Activated naive CD8-positive, alpha-beta T cell treated with anti-CD3 and anti-CD28 coated beads, Interleukin-2, amount 10 ng/mL, durations not matched to agents 7 days and 5 days (primary cell): Measurements from ENCODE around the gene MYO6. TPM values are rescaled to one million over a fixed set of nuclear protein-coding genes. Genes with fewer than 3 reads are reported as not detected.

Experiments
- ATAC-seq: fragments of 150-1000 bp; cut with Tn5 transposase; one replicate; pipeline ENCODE4 v1.10.0; 2021; ENCODE audit warnings: low read depth, moderate library complexity
- POLR2A ChIA-PET: fragments of 350-600 bp; sonication (Branson Sonifier 250); formaldehyde crosslinking; loops from one replicate; lab custom pipeline; 2021; ENCODE audit warnings: antibody characterized with exemption; lab: Charles Lee
- DNase-seq: peaks from one replicate; pipeline ENCODE4 v3.0.0; 2021
- H3K27ac Mint-ChIP-seq: one replicate; pipeline ENCODE4 v1.8.0; 2022; ENCODE audit warnings: mild to moderate bottlenecking, mixed read lengths
- H3K27me3 Mint-ChIP-seq: one replicate; pipeline ENCODE4 v1.8.0; 2022; ENCODE audit warnings: mild to moderate bottlenecking, moderate library complexity, mixed read lengths
- H3K36me3 Mint-ChIP-seq: one replicate; pipeline ENCODE4 v1.8.0; 2021; ENCODE audit warnings: mild to moderate bottlenecking, mixed read lengths
- H3K4me1 Mint-ChIP-seq: one replicate; pipeline ENCODE4 v1.8.0; 2021; ENCODE audit warnings: mixed read lengths
- H3K4me3 Mint-ChIP-seq: one replicate; pipeline ENCODE4 v1.8.0; 2022; ENCODE audit warnings: mild to moderate bottlenecking, moderate library complexity, mixed read lengths
- H3K9me3 Mint-ChIP-seq: one replicate; pipeline ENCODE4 v1.8.0; 2021; ENCODE audit warnings: mixed read lengths
- total RNA-seq, 2 experiments: library from RNA; stranded (reverse); gene quantifications; one replicate each; pipeline ENCODE4 v1.2.3, GENCODE V29; 2021

The MYO6 gene
- total RNA-seq, 2 experiments from 2014 or later, result 2.5 to 3.3 TPM

DNA sequence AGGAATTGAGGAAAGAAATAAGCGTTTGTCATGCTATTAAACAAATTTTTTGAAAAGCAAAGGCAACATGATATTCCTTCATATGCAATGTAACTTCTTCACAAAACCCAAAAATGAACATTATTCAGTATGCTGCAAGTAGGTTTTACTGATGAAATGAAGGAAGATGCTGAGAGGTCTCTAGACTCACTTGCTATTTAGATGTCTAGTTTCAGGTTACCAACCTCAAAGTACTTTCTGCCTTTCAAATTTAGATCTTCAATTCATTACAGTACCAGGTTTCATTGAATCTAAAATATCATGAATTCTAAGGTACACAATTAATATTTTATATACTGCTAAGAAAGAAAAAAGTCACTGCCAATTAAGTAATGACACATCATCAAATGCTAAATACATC, 39.9 kb downstream of the MYO6 start:
- H3K4me3 Mint-ChIP-seq, result no peak overlapping the region

DNA sequence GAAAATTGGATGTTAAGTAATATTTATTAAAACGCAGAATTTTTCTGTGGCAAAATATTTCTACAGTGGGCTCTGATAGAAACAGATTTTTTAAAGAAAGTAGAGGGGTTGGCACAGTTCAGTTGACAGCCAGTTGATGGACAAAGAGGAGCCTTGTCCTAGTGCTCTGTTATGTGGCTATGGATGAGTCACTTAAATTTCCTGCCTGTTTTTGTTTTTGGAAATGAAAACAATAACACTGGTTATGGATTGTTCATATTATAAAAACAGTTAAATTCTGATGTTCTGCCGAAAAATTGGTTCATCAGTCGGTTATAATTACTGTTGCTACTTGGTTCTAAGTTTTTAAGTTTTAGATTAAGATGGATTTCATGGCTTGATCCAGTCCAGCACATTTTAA, 42.8 kb downstream of the MYO6 start:
- ATAC-seq, result no peak

More for the DNA sequence above, 39.9 kb downstream of the MYO6 start:
- Mint-ChIP-seq H3K4me1 (no peaks in the 10 kb centered on the region), H3K36me3 (no peaks in the 10 kb centered on the region), H3K9me3 (no peaks in the 10 kb centered on the region), H3K27me3 (peaks cover under 1% of the 10 kb centered on the region), H3K27ac (no peak overlapping the region)
- no peak for ATAC-seq
- POLR2A ChIA-PET, result no interaction called here
- no peak for DNase-seq

GRCh38 chr6:75794351-75794846, 45.4 kb downstream of the MYO6 start:
- Mint-ChIP-seq H3K4me3 (no peak overlapping the region), H3K9me3 (no peaks in the 10 kb centered on the region), H3K27me3 (peaks cover 11% of the 10 kb centered on the region), H3K27ac (no peak overlapping the region), H3K36me3 (no peaks in the 10 kb centered on the region), H3K4me1 (no peaks in the 10 kb centered on the region)
- no peak for DNase-seq
- POLR2A ChIA-PET, result no interaction called here
- ATAC-seq, result no peak

More for the DNA sequence above, 42.8 kb downstream of the MYO6 start:
- no peak overlapping the region for H3K27ac Mint-ChIP-seq
- no peak for DNase-seq
- H3K9me3 Mint-ChIP-seq, result no peaks in the 10 kb centered on the region
- H3K4me3 Mint-ChIP-seq, result no peak overlapping the region
- POLR2A ChIA-PET, result no interaction called here
- peaks cover 11% of the 10 kb centered on the region for H3K27me3 Mint-ChIP-seq
- H3K36me3 Mint-ChIP-seq, result no peaks in the 10 kb centered on the region
- H3K4me1 Mint-ChIP-seq, result no peaks in the 10 kb centered on the region

- Mint-ChIP-seq H3K36me3 (no peaks in the 10 kb centered on the region), H3K27me3 (peaks cover 11% of the 10 kb centered on the region), H3K4me1 (no peaks in the 10 kb centered on the region), H3K9me3 (no peaks in the 10 kb centered on the region), H3K27ac (no peak overlapping the region), H3K4me3 (no peak overlapping the region)
- no peak for ATAC-seq
- POLR2A ChIA-PET, result no interaction called here
- no peak for DNase-seq
Measured at GRCh38 chr6:75794954-75795739, 46.1 kb downstream of the MYO6 start.

DNA sequence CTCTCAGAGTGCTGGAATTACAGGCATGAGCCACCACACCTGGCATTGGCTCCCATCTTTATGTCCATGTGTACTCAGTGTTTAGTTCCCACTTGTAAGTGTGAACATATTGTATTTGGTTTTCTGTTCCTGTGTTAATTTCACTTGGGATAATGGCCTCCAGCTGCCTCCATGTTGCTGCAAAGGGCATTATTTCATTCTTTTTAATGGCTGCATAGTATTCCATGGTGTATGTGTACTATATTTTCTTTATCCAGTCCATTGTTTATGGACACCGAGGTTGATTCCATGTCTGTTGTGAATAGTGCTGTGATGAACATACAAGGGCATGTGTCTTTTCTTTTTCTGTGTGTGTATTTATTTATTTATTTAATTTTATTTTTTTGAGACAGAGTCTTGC, 47.7 kb downstream of the MYO6 start:
- ATAC-seq (no peak), DNase-seq (no peak)
- no peaks in the 10 kb centered on the region for H3K4me1 Mint-ChIP-seq
- POLR2A ChIA-PET, result no interaction called here
- no peak overlapping the region for H3K27ac Mint-ChIP-seq
- H3K9me3 Mint-ChIP-seq, result no peaks in the 10 kb centered on the region
- no peaks in the 10 kb centered on the region for H3K36me3 Mint-ChIP-seq
- H3K27me3 Mint-ChIP-seq, result peaks cover 13% of the 10 kb centered on the region
- no peak overlapping the region for H3K4me3 Mint-ChIP-seq

GRCh38 chr6:75800133-75800532, 51.1 kb downstream of the MYO6 start:
- no peaks in the 10 kb centered on the region for H3K4me1 Mint-ChIP-seq
- POLR2A ChIA-PET, result no interaction called here
- ATAC-seq (no peak), DNase-seq (no peak)
- H3K27ac Mint-ChIP-seq, result no peak overlapping the region
- H3K4me3 Mint-ChIP-seq, result no peak overlapping the region
- peaks cover 5% of the 10 kb centered on the region for H3K27me3 Mint-ChIP-seq
- H3K36me3 Mint-ChIP-seq, result no peaks in the 10 kb centered on the region
- no peaks in the 10 kb centered on the region for H3K9me3 Mint-ChIP-seq

DNA sequence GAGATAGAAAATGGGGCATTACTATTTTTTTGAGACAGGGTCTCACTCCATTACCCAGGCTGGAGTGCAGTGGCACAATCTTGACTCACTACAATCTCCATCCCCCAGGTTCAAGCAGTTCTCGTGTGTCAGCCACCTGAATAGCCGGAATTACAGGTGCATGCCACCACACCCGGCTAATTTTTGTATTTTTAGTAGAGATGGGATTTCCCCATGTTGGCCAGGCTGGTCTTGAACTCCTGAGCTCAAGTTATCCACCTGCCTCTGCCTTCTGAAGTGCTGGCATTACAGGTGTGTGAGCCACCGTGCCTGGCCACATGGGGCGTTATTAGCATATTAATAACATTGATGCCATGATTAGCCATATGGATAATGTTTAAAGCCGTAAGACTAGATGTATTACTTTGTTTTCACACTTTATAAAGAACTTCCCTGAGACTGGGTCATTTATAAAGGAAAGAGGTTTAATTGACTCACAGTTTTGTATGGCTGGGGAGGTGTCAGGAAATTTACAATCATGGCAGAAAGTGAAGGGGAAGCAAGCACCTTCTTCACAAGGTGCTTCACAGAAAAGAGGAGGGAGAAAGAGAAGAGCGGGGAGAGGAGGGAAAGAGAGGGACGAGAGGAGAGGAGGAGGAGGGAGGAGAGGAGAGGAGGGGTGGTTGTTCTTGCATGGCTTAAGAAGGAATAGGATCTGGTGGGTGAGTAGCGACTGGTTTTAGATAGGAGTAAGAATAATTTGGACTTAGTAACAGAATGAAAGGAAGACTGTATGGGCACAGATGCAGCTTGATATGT, 51.9 kb downstream of the MYO6 start:
- Mint-ChIP-seq H3K27me3 (peaks cover 1% of the 10 kb centered on the region), H3K36me3 (no peaks in the 10 kb centered on the region), H3K4me3 (no peak overlapping the region), H3K27ac (no peak overlapping the region), H3K9me3 (no peaks in the 10 kb centered on the region), H3K4me1 (no peaks in the 10 kb centered on the region)
- POLR2A ChIA-PET, result no interaction called here
- ATAC-seq, result no peak
- no peak for DNase-seq

GRCh38 chr6:75802366-75802765, 53.3 kb downstream of the MYO6 start:
- DNase-seq, result no peak
- no peak overlapping the region for H3K4me3 Mint-ChIP-seq
- H3K27ac Mint-ChIP-seq, result no peak overlapping the region
- no peak for ATAC-seq
- H3K4me1 Mint-ChIP-seq, result no peaks in the 10 kb centered on the region
- no peaks in the 10 kb centered on the region for H3K36me3 Mint-ChIP-seq
- H3K27me3 Mint-ChIP-seq, result peaks cover 1% of the 10 kb centered on the region
- POLR2A ChIA-PET, result no interaction called here
- H3K9me3 Mint-ChIP-seq, result no peaks in the 10 kb centered on the region

GRCh38 chr6:75808507-75808906, 59.5 kb downstream of the MYO6 start:
- POLR2A ChIA-PET, result no interaction called here
- Mint-ChIP-seq H3K27me3 (no peaks in the 10 kb centered on the region), H3K36me3 (no peaks in the 10 kb centered on the region), H3K9me3 (peaks cover 2% of the 10 kb centered on the region), H3K27ac (no peak overlapping the region), H3K4me3 (no peak overlapping the region), H3K4me1 (peaks cover 2% of the 10 kb centered on the region)
- DNase-seq (no peak), ATAC-seq (no peak)

GRCh38 chr6:75812560-75812959, 63.5 kb downstream of the MYO6 start:
- peaks cover 2% of the 10 kb centered on the region for H3K9me3 Mint-ChIP-seq
- DNase-seq (no peak), ATAC-seq (no peak)
- no peaks in the 10 kb centered on the region for H3K27me3 Mint-ChIP-seq
- peaks cover 2% of the 10 kb centered on the region for H3K4me1 Mint-ChIP-seq
- H3K27ac Mint-ChIP-seq, result no peak overlapping the region
- H3K36me3 Mint-ChIP-seq, result no peaks in the 10 kb centered on the region
- no peak overlapping the region for H3K4me3 Mint-ChIP-seq
- POLR2A ChIA-PET, result no interaction called here

- Mint-ChIP-seq H3K9me3 (peaks cover 2% of the 10 kb centered on the region), H3K4me3 (no peak overlapping the region), H3K4me1 (peaks cover 2% of the 10 kb centered on the region), H3K36me3 (no peaks in the 10 kb centered on the region), H3K27me3 (no peaks in the 10 kb centered on the region), H3K27ac (no peak overlapping the region)
- POLR2A ChIA-PET, result no interaction called here
- ATAC-seq (no peak), DNase-seq (no peak)
Measured at GRCh38 chr6:75813476-75814250, 64.6 kb downstream of the MYO6 start.

GRCh38 chr6:75815756-75816155, 66.7 kb downstream of the MYO6 start:
- POLR2A ChIA-PET, result no interaction called here
- H3K4me1 Mint-ChIP-seq, result peaks cover 2% of the 10 kb centered on the region
- peaks cover 2% of the 10 kb centered on the region for H3K27me3 Mint-ChIP-seq
- no peak for ATAC-seq
- H3K4me3 Mint-ChIP-seq, result no peak overlapping the region
- no peak overlapping the region for H3K27ac Mint-ChIP-seq
- H3K36me3 Mint-ChIP-seq, result no peaks in the 10 kb centered on the region
- no peak for DNase-seq
- H3K9me3 Mint-ChIP-seq, result peaks cover 2% of the 10 kb centered on the region

- H3K27me3 Mint-ChIP-seq, result peaks cover 7% of the 10 kb centered on the region
- H3K36me3 Mint-ChIP-seq, result no peaks in the 10 kb centered on the region
- DNase-seq (no peak), ATAC-seq (no peak)
- no peak overlapping the region for H3K27ac Mint-ChIP-seq
- H3K9me3 Mint-ChIP-seq, result no peaks in the 10 kb centered on the region
- no peak overlapping the region for H3K4me3 Mint-ChIP-seq
- POLR2A ChIA-PET, result no interaction called here
- no peaks in the 10 kb centered on the region for H3K4me1 Mint-ChIP-seq
Measured at GRCh38 chr6:75818098-75818855, 69.2 kb downstream of the MYO6 start.
